Right ventricle myocardium superior (tissue), 1 donor: ENCODE data around the gene MB. TPM values are rescaled to one million over a fixed set of nuclear protein-coding genes. Genes with fewer than 3 reads are reported as not detected.

ENCODE experiments used
- ATAC-seq: fragments of 200-7000 bp; cut with Tn5 transposase; one replicate; pipeline ENCODE4 v1.9.1; 2020; ENCODE audit warnings: mild to moderate bottlenecking; ENCODE audit not compliant: poor library complexity
- DNase-seq: peaks from one replicate; pipeline ENCODE4 v3.0.0-alpha.2; 2020
- intact Hi-C: fragments of 100-400 bp; cut with DNase I; formaldehyde crosslinking; loops from one replicate; pipeline ENCODE4 v1.11.2; 2022
- total RNA-seq: library from RNA; stranded (reverse); fragmentation: NEBNext Ultra II Directional; extraction: Animal tissue kit (Norgen Biotek cat#: 25700); gene quantifications from one replicate; pipeline ENCODE4 v1.2.1, GENCODE V29; 2021
- donor health status: DM: no; HTN: yes; CAD: no; lungs with severe emphysema.

The MB gene
- total RNA-seq, 1 donor from 2014 or later: 19,506 TPM

DNA sequence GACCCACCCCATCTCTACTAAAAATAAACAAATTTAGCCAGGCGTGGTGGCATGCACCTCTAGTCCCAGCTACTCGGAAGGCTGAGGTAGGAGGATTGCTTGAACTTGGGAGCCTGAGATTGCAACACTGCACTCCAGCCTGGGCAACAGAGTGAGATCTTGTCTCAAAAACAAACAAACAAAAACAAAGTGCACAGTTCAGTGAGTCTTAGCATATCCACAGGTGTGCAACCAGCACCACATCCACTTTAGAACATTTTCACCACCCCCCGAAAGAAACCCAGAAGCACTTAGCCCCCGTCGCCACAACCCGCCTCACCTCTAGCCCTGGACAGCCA, 27.4 kb downstream of the MB start:
- intact Hi-C loops: no loop called here
- ATAC-seq: no peak
- no peak for DNase-seq

DNA sequence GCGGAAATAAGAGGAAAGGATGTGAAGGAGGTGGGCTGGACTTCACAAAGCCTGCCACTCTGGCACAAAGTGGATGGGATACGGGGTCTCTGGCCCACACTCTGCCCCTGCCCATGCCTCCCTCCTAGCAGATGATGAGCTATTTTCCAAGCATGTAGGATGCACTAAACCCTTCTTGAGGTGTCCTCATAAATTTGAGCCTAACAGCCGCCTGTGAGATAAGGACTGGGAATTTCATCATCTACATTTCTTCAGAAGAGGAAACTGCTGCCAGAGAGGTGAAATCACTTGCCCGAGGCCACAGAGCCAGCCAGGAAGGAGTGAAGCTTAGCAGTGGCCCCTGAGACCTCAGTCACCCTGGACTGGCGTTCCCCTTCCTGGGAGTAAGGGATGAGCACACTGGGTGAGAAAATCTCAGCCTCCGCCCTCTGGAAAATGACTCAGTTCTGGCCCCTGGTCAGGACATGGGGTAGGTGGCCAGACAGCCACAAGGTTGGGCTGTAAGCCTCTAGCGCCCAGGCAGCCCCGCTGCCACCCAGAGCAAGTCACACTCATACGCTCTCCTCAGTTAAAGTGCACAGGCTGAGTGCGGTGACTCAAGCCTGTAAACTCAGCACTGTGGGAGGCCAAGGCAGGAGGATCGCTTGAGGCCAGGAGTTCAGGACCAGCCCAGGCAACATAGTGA, 27.9 kb downstream of the MB start:
- intact Hi-C loops: no loop called here
- ATAC-seq (no peak), DNase-seq (no peak)

DNA sequence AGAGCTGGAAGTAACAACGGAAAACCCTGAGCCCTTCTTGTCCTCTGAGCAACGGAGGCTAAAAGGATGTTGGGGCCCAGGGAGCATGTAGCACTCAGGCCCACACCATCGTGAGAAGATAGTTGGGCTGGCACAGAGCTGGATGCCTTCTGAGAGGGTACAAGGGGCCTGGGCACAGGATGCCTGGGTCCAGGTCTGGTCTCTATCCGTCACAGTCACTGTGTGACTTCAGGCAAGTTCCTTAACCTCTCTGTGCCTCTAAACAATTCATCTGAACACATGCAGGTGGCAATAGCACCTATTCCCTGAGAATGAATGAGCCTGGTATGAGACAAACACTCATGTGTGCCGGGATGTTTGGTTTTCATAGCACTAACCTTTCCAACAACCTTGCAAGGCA, 29.2 kb downstream of the MB start:
- ATAC-seq (no peak), DNase-seq (no peak)
- intact Hi-C loops: loop anchor here (2.0 kb wide), 1 partner anchor 35 kb away; no protein-coding TSS in a partner anchor

DNA sequence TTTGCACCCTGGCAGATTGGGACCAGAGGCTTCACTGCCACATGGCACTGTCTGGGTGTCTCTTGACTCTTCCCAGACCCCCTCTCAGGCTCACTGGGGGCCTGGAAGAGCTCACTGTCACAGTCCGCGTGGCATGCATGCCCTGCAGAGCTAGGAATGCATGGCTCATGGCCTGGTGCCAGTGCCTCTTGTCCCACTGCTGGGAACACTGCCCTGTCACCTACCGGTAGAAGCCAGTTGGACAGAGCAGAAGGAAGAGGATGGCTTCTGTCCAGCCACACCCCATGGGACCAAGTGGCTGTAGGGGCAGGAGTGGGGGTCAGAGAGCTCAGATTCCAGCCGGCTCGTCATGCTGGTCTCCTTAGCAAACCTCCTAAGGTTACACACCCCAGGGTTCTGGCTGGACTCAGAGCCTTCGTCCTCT, 29.7 kb downstream of the MB start:
- ATAC-seq: peak; percentile 80
- intact Hi-C loops: loop anchor here (2.0 kb wide), 1 partner anchor 35 kb away; no protein-coding TSS in a partner anchor
- DNase-seq: peak; percentile 94

DNA sequence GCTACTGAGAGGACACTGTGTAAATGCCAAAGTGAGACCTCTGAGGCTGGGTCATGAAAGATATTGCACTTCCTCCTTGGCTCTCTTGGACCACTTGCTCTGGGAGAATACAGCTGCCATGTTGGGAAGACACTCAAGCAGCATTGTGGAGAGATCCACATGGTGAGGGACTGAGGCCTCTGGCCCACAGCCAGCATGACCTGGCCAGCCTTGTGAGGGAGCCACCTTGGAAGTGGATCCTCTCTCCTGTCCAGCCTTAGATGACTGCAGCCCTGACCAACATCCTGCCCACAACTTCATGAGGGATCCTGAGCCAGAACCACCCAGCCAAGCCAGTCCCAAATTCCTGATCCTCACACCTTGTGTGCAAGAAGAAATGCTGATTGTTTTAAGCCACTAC, 30.4 kb downstream of the MB start:
- ATAC-seq (no peak), DNase-seq (no peak)
- intact Hi-C loops: loop anchor here (2.0 kb wide), 1 partner anchor 36 kb away; no protein-coding TSS in a partner anchor

DNA sequence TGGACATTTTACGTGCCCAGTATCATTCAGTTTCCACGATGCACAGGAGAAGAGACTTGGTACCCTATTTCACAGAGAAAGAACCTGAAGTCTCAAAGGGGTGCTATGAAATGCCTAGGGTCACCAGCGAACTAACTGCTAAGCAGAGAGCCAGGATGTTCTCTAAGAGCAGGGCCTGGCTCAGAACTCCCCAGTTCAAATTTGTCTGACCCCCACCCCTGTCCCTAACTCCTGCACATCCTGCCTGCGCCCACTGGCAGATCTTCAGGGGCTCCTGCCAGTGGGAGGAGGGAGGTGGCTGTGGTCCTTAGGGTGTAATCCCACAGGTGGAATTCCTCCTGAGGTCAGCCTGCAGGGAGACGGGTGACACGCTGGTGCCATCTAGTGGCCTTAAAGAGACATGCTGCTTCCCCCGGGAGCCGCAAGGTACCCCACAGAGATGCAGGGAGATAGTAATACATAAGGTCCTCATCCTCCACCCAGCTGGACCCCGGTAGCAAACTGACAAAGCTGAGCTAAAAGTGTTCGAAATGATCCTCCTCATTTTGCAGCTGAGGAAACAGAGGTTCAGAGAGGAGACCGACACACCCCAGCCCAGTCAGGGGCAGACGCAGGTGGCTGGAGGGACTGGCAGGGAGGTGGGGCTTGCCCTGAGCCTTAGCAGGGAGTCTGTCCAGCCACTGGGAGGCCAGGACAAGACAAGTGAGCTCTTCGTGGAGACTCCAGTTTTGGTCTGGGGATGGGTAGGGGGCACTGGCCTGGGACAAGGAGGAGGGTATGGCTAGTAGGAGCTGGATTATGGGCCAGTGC, 34.1 kb downstream of the MB start:
- intact Hi-C loops: loop anchor here (5.0 kb wide), 2 partner anchors 236 to 539 kb away; no protein-coding TSS in a partner anchor
- DNase-seq (peak; percentile 68), ATAC-seq (peak; percentile 51)

DNA sequence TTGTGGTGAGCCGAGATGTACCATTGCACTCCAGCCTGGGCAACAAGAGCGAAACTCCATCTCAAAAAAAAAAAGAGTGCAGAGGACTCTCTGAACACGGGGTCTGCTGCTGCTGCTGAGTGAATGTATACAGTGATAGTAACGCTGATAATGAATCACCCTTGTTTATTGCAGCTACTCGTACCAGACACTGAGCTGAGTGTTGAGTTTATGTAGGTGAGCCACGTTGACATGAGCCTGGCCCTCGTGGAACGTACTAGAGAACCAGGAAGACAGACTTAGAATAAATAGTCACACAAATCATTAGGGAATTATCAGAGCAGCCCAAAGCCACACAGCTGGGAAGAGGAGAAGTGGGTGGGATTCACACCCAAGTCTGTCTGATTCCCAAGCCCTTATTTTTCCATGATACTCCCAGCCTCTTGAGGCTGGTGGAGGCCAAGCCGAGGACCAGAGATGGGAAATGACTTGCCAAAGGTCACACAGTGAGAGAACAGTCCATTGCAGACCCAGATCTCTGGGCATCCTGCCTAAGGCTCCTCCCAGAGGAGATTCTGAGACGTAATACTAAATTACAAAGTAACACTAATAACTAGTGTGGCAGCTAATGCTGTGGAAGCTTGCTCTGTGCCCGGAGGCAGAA, 34.8 kb downstream of the MB start:
- DNase-seq (no peak), ATAC-seq (peak; percentile 1)
- intact Hi-C loops: loop anchor here (5.0 kb wide), 2 partner anchors 235 to 540 kb away; no protein-coding TSS in a partner anchor

DNA sequence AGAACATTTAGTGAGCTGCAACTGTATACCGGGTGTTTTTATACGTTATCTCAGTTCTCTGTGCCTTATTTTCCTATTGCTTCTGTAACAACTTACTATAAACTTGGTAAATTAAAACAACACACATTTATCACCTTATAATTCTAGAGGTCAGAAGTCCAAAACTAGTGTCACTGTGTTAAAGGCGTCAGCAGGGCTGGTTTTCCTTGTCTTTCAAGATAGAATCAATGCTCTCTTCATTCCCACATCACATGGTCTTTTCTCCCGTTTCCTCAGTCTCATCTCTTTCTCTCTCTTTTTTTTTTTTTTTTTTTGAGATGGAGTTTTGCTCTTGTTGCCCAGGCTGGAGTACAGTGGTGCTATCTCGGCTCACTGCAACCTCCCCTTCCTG, 36.1 kb downstream of the MB start:
- DNase-seq (no peak), ATAC-seq (no peak)
- intact Hi-C loops: loop anchor here (5.0 kb wide), 2 partner anchors 234 to 541 kb away; no protein-coding TSS in a partner anchor

DNA sequence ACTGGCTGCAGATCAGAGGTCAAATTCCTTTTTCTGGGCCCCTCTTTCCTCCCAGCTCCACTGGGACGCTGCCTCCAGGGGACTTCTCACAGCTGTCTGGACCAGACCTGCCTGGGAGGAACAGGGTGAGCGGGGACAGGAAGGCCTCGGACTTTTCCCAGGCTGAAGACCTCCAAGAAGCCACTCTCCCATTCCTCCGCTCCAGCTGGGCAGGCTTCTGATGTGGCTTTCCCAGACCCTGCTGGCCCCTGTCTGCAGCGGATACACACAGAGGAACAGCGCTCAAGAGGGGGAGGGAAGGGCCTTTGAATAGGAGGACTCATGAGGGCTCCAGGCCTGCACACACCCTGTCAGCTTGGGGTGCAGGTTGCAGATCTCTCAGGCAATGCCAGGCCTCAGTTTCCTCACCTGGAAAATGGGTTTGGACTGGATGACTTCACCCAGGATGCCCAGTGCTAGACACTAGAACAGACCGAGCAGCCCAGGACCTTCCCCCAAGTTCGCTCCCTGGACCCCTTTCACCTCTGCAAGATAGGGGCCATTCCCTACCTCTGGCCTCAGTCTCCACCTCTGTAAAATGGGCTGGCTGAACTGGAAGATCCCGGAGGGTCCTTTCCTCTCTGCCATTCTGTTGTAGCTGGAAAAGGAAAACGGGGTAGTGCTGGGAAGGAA, 36.6 kb downstream of the MB start:
- ATAC-seq (no peak), DNase-seq (no peak)
- intact Hi-C loops: loop anchor here (5.0 kb wide), 2 partner anchors 233 to 542 kb away; no protein-coding TSS in a partner anchor

DNA sequence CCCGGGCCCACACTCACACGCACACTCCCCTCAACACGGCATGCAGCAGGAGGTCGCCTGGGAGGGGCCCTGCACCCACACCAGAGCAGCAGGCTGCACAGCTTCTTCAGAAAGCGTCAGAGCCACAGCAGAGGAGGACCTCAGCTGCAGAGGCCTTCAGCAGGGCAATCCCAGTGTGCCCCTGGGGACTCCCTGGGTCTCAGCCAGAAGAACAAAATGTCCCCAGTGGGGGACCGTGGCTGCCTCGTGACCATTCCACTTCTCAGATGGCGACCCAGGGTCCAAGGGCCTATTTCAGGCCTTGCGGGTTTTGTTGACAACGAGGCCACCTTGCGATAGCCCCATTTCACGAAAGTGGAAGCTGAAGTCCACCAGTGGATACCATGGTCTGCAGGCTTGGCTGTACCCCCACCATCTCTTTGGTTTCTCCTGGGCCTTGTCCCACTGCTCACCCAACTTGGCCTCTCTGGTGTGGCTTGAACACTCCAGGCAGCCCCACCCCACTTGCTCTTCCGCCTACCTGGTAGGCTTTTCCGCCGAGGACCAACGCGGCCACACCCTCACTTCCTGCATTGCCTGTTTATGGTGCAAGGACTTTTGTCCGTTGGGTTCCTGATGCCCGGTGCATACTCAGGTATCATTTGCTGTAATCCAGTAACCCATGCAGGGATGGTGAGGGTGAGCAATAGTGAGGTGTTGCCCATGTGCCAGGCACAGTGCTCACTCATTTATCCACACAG, 38.1 kb downstream of the MB start:
- DNase-seq: peak; percentile 56
- ATAC-seq: peak; percentile 3
- intact Hi-C loops: no loop called here

DNA sequence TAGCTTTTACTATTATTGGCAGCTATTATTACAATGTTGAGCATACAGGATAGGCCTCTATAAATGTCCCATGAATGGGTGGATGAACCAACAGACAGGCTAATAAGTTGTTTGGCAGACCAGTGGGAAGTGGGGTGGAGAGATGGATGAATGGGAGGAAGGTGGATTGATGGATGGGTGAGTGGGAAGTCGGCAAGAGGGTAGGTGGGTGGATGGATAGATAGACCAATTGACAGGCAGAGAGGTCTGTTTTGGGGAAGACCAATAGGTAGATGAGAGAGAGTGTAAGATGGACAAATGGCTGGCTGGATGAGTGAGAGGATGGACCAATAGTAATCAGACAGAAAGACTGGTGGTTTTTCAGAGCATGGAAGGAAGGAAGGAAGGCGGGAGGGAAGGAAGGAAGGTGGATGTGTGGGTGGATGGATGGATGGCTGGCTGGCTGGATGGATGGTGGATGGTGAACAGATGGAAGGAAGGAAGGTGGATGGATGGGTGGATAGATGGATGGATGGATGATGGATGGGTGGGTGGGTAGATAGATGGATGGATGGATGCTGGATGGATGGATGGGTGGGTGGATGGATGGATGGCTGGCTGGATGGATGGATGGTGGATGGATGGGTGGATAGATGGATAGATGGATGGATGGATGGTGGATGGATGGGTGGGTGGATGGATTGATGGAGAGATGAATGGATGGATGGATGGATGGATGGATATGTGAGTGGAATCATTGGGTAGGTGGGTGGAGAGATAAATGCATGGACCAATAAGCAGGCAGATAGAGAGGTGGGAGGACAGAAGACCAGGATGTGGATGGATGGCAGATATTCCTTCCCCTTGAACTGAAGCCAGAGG, 39.1 kb downstream of the MB start:
- DNase-seq (no peak), ATAC-seq (no peak)
- intact Hi-C loops: no loop called here

DNA sequence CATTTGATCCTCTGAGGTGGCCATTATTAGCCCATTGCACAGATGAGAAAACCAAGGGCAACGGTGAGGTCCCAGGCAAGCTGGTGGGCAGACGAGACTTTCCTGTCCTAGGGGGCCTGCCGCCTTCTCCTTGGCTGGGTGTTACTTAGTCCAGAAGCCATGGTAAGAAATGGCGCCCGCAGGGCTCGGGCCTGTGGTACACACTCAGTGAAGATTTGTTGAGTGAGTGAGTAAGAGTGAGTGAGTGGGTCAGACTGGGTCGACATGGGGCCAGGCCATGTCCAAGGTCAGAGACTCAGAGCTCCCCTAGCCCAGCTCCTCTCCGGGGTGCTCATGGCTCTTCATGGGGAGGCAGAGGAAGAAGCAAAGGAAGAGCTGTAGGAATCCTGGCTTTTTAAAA, 40.5 kb downstream of the MB start:
- ATAC-seq: no peak

DNA sequence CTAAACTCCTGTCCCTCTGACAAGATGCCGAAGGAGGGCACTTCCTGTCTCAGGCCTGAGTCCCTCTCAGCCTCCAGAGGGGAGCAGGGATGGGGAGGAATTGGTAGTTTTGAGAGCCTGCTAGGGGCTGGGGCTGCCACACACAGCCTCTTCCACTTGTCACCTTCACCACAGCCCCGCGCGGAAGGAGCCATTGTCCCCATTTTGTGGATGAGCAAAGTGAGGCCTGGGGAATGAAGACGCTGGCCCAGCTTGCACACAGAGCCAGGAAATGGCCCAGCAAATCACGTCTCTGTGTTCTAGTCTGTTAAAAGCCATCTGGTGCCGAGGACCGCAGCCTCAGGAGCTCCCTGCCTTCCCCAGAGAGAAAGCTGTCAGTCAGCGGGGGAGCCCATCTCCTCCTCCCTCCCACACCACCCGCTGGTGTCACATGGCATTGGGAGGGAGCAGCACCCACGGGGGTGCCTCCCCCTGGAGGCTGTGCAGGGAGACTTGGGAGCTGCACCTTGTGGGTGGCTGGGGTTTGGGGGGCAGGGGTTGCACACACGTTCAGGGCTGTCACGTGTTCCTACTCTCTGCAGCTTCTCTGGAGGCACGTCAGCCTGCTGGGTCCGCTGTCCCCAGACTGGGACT, 41.9 kb downstream of the MB start:
- DNase-seq: no peak
- peak; percentile 32 for ATAC-seq
- intact Hi-C loops: no loop called here

More for the DNA sequence above, 40.5 kb downstream of the MB start:
- no peak for DNase-seq
- intact Hi-C loops: no loop called here

DNA sequence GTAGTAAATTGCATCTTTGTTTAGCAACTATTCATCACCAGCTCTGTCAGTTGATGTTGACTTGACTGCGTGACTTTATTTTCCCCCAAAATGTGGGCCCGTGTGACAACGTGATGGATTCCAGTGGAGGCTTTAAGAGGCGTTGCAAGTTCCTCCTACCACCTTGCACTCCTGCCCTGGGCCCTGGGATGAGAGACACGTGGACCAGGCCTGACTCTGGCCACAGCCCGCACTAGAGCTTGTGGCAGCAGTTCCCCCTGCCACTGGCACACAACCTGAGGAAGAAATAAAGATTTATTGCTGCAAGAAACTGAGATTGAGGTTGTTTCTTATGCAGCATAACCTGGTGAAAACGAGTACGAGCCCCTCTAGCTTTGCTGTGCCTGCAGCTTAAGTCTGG, 44.6 kb downstream of the MB start:
- no peak for ATAC-seq
- no peak for DNase-seq
- intact Hi-C loops: no loop called here

DNA sequence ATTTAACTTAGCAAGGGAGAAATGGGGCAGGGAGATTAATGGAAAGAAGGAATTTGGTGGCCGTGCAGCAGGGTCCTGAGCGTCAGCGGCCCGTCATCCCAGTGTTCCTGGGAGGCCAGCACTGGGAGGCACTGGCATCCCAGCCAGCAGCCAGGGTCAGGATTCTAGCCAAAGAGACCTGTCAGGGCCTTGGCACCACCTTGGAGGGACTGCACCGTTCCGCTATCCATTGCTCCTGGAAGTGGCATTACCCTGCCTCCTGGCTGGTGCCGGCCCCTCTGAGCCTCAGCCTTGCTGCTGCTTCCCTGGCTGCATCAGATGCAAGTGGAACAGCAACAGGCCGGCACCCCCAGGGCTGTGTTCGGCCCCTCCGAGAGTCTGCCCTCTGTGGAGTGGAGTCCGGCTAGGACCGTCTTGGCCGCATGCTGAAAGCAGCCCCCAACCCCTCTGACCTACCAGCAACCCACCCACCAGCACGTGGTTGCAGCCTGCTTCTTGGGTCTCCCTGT, 46.4 kb downstream of the MB start:
- DNase-seq (no peak), ATAC-seq (peak; percentile 28)
- intact Hi-C loops: no loop called here

DNA sequence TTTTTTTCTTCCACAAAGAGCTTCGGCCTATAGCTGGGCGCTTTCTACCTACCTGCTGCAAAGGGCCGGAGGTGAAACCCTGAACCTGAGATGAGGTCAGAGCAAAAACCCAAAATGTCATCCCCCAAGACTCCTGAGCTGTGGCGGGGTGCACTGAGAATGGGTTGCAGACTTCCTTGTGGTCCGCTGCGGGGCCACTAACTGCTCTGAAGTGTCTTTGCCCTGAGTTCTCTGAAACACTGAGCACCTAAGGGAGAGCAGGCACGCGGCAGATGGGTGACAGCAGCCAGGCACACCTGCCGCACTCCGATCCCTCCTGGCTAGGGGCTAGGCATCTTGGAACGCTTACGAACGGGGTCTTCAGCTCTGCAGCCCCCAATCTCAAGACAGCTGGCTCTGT, 47.2 kb downstream of the MB start:
- no peak for ATAC-seq
- no peak for DNase-seq
- intact Hi-C loops: no loop called here
